HUES6 (cell line): Measurements from ENCODE around the gene ITM2C.

Experiments used
- H3K27ac ChIP-seq: 2 replicates; pipeline ENCODE4 v1.7.0; 2013; ENCODE audit warnings: low read depth, mild to moderate bottlenecking, low read length, inconsistent platforms
- H3K27me3 ChIP-seq: 2 replicates; pipeline ENCODE4 v1.6.1; 2013; ENCODE audit warnings: low read length; ENCODE audit not compliant: control insufficient read depth, insufficient read depth
- H3K36me3 ChIP-seq: 2 replicates; pipeline ENCODE4 v1.6.1; 2013; ENCODE audit warnings: low read length; ENCODE audit not compliant: control insufficient read depth, insufficient read depth
- H3K4me1 ChIP-seq: 2 replicates; pipeline ENCODE4 v1.6.1; 2013; ENCODE audit warnings: low read length; ENCODE audit not compliant: control insufficient read depth, insufficient read depth
- H3K4me3 ChIP-seq: 2 replicates; pipeline ENCODE4 v1.5.1; 2013; ENCODE audit warnings: low read depth, low read length
- H3K9ac ChIP-seq: one replicate; pipeline ENCODE4 v1.6.1; 2013; ENCODE audit warnings: mild to moderate bottlenecking, low read length
- H3K9me3 ChIP-seq: 2 replicates; pipeline ENCODE4 v1.6.1; 2013; ENCODE audit warnings: low read depth, low read length; ENCODE audit not compliant: control insufficient read depth, insufficient read depth

ITM2C gene

GRCh38 chr2:230903231-230904150 is 38.7 kb downstream of the ITM2C start:
- Histone ChIP-seq H3K27me3 (no peaks in the 10 kb centered on the region), H3K4me3 (no peak overlapping the region), H3K27ac (no peak overlapping the region), H3K9me3 (no peaks in the 10 kb centered on the region), H3K36me3 (no peaks in the 10 kb centered on the region), H3K9ac (no peak overlapping the region), H3K4me1 (peaks cover 57% of the 10 kb centered on the region)

- H3K4me3 ChIP-seq: no peak overlapping the region
- H3K9me3 ChIP-seq: no peaks in the 10 kb centered on the region
- peak overlapping the region; percentile 49 for H3K9ac ChIP-seq
- no peaks in the 10 kb centered on the region for H3K36me3 ChIP-seq
- peaks cover 56% of the 10 kb centered on the region for H3K4me1 ChIP-seq
- H3K27ac ChIP-seq: peak overlapping the region; percentile 2; the same call in 1 of the 2 replicates
- H3K27me3 ChIP-seq: no peaks in the 10 kb centered on the region
These were observed 40.2 kb downstream of the ITM2C start for GRCh38 chr2:230904856-230905447.

- no peaks in the 10 kb centered on the region for H3K27me3 ChIP-seq
- H3K9ac ChIP-seq: peak overlapping the region; percentile 49
- no peak overlapping the region for H3K4me3 ChIP-seq
- H3K9me3 ChIP-seq: no peaks in the 10 kb centered on the region
- H3K36me3 ChIP-seq: no peaks in the 10 kb centered on the region
- H3K4me1 ChIP-seq: peaks cover 56% of the 10 kb centered on the region
- no peak overlapping the region; the same call in 1 of the 2 replicates for H3K27ac ChIP-seq
These were observed 41.0 kb downstream of the ITM2C start for GRCh38 chr2:230905448-230906421.

DNA sequence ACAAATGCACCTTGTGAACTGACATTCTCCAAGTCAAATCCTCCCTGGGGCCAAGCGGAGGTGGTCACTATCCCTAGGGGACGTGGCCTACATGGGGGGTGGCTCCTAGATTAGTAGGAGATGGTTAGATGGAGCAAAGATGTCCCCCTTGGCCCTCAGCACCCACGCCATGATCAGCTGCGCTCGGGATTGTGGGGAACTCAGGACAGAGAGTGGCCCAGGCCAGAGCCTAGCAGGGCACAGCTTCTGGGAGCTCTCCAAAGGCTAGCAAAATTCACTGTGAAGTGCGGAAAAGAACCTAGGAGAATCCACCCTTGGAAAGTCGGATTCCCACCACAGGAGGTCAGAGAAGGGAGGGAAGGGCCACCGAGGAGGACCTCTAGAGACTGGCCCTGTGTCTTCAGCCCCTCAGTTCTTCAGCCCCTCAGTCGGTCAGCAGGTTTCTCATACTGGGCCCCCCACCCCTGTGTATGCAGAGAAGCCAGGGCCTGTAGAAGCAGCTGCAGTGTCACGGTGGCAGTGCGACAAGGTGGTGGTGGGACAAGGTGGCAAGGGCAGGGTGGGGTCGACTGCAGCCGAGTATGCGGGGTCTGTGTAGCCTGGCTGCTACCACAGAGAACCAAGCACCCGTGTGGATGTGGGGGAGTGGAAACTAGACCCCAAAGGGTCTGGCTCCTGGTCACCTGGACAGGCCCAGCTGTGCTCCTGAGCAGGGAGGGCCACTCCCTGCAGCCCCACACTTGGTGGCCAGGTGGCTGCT is 41.9 kb downstream of the ITM2C start:
- Histone ChIP-seq H3K9me3 (no peaks in the 10 kb centered on the region), H3K36me3 (no peaks in the 10 kb centered on the region), H3K4me1 (peaks cover 56% of the 10 kb centered on the region), H3K9ac (no peak overlapping the region), H3K4me3 (no peak overlapping the region), H3K27me3 (no peaks in the 10 kb centered on the region), H3K27ac (no peak overlapping the region; the same call in 1 of the 2 replicates)

- H3K4me3 ChIP-seq: no peak overlapping the region; the same call in 1 of the 2 replicates
- no peaks in the 10 kb centered on the region for H3K9me3 ChIP-seq
- H3K36me3 ChIP-seq: no peaks in the 10 kb centered on the region
- H3K4me1 ChIP-seq: peaks cover 53% of the 10 kb centered on the region
- no peak overlapping the region; the same call in 1 of the 2 replicates for H3K27ac ChIP-seq
- H3K9ac ChIP-seq: peak overlapping the region; percentile 55
- H3K27me3 ChIP-seq: no peaks in the 10 kb centered on the region
These were observed 42.8 kb downstream of the ITM2C start for GRCh38 chr2:230907361-230908091.

DNA sequence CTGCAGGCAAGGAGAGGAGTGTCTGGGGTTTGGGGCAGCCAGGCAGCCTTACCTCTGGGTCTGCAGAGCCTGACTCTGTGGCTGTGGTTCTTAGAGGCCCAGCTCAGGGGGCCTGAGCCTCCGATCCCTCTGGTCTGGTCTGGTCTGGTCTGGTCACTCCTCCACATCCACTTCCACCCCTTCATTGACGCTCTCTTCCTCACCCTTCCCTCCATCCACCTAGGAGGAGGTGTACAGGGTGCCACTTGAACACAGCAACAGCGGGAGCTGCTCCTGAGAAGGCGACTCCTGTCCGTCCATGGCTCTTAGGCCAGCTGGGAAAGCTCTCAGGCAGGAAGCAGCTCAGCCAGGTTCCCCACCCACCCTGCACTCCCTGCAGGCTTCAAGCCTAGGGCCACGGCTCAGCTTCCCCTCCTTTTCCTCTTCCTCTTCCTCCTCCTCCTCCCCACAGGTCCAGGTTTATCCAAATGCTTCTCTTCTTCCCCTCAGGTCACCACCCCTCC is 43.4 kb downstream of the ITM2C start:
- no peak overlapping the region; the same call in 1 of the 2 replicates for H3K27ac ChIP-seq
- H3K9ac ChIP-seq: peak overlapping the region; percentile 55
- peak overlapping the region; percentile 17; the same call in 1 of the 2 replicates for H3K4me3 ChIP-seq
- no peaks in the 10 kb centered on the region for H3K9me3 ChIP-seq
- no peaks in the 10 kb centered on the region for H3K36me3 ChIP-seq
- H3K4me1 ChIP-seq: peaks cover 47% of the 10 kb centered on the region
- no peaks in the 10 kb centered on the region for H3K27me3 ChIP-seq

GRCh38 chr2:230908595-230909191 is 44.0 kb downstream of the ITM2C start:
- H3K9ac ChIP-seq: no peak overlapping the region
- H3K4me1 ChIP-seq: peaks cover 43% of the 10 kb centered on the region
- H3K36me3 ChIP-seq: no peaks in the 10 kb centered on the region

GRCh38 chr2:230909841-230910545 is 45.3 kb downstream of the ITM2C start:
- H3K9ac ChIP-seq: no peak overlapping the region
- H3K27me3 ChIP-seq: no peaks in the 10 kb centered on the region
- H3K27ac ChIP-seq: no peak overlapping the region
- no peaks in the 10 kb centered on the region for H3K9me3 ChIP-seq
- H3K4me1 ChIP-seq: peaks cover 36% of the 10 kb centered on the region
- H3K36me3 ChIP-seq: no peaks in the 10 kb centered on the region
- no peak overlapping the region for H3K4me3 ChIP-seq

More at GRCh38 chr2:230908595-230909191, 44.0 kb downstream of the ITM2C start:
- Histone ChIP-seq H3K27ac (no peak overlapping the region; the same call in 1 of the 2 replicates), H3K27me3 (no peaks in the 10 kb centered on the region), H3K4me3 (peak overlapping the region; percentile 17; the same call in 1 of the 2 replicates), H3K9me3 (no peaks in the 10 kb centered on the region)
